Left ventricle myocardium inferior (tissue), 1 donor: Measurements from ENCODE around the gene IAPP. TPM values are rescaled to one million over a fixed set of nuclear protein-coding genes. Genes with fewer than 3 reads are reported as not detected.

Experiments used
- DNase-seq: peaks from one replicate; pipeline ENCODE4 v3.0.0-alpha.2; 2020
- H3K27ac ChIP-seq: fragments of 200-600 bp; replicated peaks from 2 replicates; pipeline ENCODE4 v1.8.0; 2021
- H3K27me3 ChIP-seq: fragments of 200-600 bp; 2 replicates; pipeline ENCODE4 v1.8.0; 2021; ENCODE audit warnings: low read depth
- H3K36me3 ChIP-seq: fragments of 200-600 bp; 2 replicates; pipeline ENCODE4 v1.8.0; 2021
- H3K4me1 ChIP-seq: fragments of 200-600 bp; 2 replicates; pipeline ENCODE4 v1.8.0; 2021
- H3K4me3 ChIP-seq: fragments of 200-600 bp; 2 replicates; pipeline ENCODE4 v1.8.0; 2021; ENCODE audit warnings: mild to moderate bottlenecking, moderate library complexity
- H3K9me3 ChIP-seq: fragments of 200-600 bp; replicated peaks from 2 replicates; pipeline ENCODE4 v1.8.0; 2021
- CTCF ChIP-seq: fragments of 200-600 bp; IDR thresholded peaks from 2 replicates; pipeline ENCODE4 v1.8.0; 2021; ENCODE audit warnings: antibody characterized with exemption, mild to moderate bottlenecking, borderline replicate concordance
- intact Hi-C: fragments of 100-400 bp; cut with micrococcal nuclease; formaldehyde crosslinking; loops from one replicate; pipeline ENCODE4 v1.11.0; 2022
- long read RNA-seq: library from polyadenylated mRNA; unstranded; transcript quantifications from one replicate; pipeline ENCODE4 v2.0.0, GENCODE V29; 2021
- total RNA-seq: library from RNA; stranded (reverse); fragmentation: NEBNext Ultra II Directional; extraction: Animal tissue kit (Norgen Biotek cat#: 25700); gene quantifications from one replicate; pipeline ENCODE4 v1.2.1, GENCODE V29; 2021
- donor health status: DM: no; HTN: yes; CAD: no; lungs with severe emphysema.

The IAPP gene
- total RNA-seq, result not detected
- long read RNA-seq, result 0 reads

DNA sequence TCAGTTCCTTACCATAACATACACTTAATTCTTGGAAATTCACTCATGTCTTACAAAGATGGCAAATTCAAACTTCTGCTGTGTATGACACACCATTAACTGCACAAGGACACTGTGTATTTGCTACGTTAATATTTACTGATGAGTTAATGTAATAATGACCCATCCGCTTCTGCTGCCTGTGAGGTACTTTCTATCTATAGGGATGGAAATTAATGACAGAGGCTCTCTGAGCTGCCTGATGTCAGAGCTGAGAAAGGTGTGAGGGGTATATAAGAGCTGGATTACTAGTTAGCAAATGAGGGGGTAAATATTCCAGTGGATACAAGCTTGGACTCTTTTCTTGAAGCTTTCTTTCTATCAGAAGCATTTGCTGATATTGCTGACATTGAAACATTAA lies at the start of gene IAPP:
Gene IAPP (plus strand): TSS at position 301 of the 400 bp plus-strand sequence. CDS start 450 bp downstream, outside the sequence.
- H3K4me3 ChIP-seq, result no peak within 1 kb of the TSS
- no peaks in the 10 kb centered on the region for H3K27me3 ChIP-seq
- H3K9me3 ChIP-seq, result no peaks in the 10 kb centered on the region
- no peaks in the 10 kb centered on the region for H3K36me3 ChIP-seq
- DNase-seq, result no peak
- no peak for TF ChIP-seq CTCF
- intact Hi-C loops, result no loop called here
- H3K27ac ChIP-seq, result no peak within 1 kb of the TSS
- no peaks in the 10 kb centered on the region for H3K4me1 ChIP-seq

DNA sequence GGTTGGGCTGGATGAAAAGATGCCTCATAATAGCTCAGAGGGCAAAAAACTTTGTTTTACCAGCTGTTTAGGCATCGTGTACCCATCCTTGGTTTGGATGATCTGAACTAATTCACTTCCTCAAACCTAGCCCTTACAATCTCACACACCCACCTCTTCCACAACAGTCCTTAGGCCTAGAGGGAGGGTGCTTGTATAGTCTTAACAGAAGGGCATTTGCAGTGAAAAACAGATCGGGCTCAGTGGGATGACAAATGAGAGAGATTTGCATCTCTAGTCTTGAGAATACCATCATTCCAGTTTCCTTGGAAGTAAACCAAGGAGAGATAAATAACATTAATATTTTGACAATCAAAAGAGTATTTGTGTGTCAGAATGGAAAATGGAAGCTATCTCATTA lies 49.0 kb upstream of the IAPP start:
- Histone ChIP-seq H3K27ac (no peak overlapping the region), H3K36me3 (no peaks in the 10 kb centered on the region), H3K9me3 (peaks cover 36% of the 10 kb centered on the region), H3K27me3 (no peaks in the 10 kb centered on the region), H3K4me1 (no peaks in the 10 kb centered on the region), H3K4me3 (no peak overlapping the region)
- no peak for DNase-seq
- intact Hi-C loops, result no loop called here
- TF ChIP-seq CTCF, result no peak

DNA sequence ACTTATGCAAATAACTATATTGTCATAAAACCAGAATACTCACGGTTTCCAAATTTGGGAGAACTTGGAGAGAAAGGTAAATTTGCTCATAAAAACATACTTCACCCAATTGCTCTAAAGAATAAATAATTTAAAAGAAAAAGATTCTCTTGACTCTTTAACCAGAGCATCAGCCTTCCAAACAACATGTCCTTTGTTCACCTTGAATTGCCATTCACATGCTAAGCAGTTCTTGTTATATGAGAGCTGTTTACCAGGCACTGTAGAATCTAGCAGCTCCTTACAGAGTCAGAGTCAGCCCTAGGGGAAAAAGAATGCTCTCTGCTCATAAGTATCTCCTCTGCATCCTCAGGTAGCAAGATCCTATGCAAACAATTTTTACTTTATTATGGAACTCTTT lies 48.2 kb upstream of the IAPP start:
- Histone ChIP-seq H3K4me3 (no peak overlapping the region), H3K9me3 (peaks cover 44% of the 10 kb centered on the region), H3K4me1 (no peaks in the 10 kb centered on the region), H3K36me3 (no peaks in the 10 kb centered on the region), H3K27ac (no peak overlapping the region), H3K27me3 (no peaks in the 10 kb centered on the region)
- no peak for TF ChIP-seq CTCF
- DNase-seq, result no peak
- intact Hi-C loops, result no loop called here

DNA sequence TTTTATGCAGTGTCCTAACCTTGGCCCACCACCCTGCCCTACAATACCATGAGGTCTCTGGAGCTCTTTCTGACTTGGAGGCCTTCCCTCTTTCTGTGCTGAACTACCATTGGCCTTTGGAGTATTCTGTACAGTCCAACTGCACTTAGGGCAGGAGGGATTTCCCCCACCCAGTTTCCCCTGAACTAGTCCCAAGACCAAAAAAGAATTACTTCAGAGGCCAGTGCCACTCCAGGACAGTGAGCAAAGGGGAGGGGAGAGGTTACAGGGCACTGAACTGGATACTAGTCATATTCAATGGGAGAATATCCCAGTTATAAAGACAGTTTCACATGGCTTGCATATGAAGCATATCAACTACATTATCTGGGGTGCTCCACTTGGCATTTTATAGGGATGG lies 44.1 kb upstream of the IAPP start:
- no peak overlapping the region for H3K4me3 ChIP-seq
- H3K27ac ChIP-seq, result no peak overlapping the region
- H3K9me3 ChIP-seq, result peaks cover 68% of the 10 kb centered on the region
- no peak for TF ChIP-seq CTCF
- H3K4me1 ChIP-seq, result no peaks in the 10 kb centered on the region
- no peak for DNase-seq
- no peaks in the 10 kb centered on the region for H3K36me3 ChIP-seq
- H3K27me3 ChIP-seq, result no peaks in the 10 kb centered on the region
- intact Hi-C loops, result no loop called here

- Histone ChIP-seq H3K9me3 (peaks cover 62% of the 10 kb centered on the region), H3K27ac (no peak overlapping the region), H3K4me3 (no peak overlapping the region), H3K27me3 (no peaks in the 10 kb centered on the region), H3K4me1 (no peaks in the 10 kb centered on the region), H3K36me3 (no peaks in the 10 kb centered on the region)
- intact Hi-C loops, result no loop called here
- TF ChIP-seq CTCF, result no peak
- no peak for DNase-seq
These were observed 41.9 kb upstream of the IAPP start for GRCh38 chr12:21330682-21331253.
